ENCODE measurements around the gene JARID2. TPM values are rescaled to one million over a fixed set of nuclear protein-coding genes. Genes with fewer than 3 reads are reported as not detected.

JARID2 gene
- total RNA-seq, 1 donor from 2014 or later, result 38.9 TPM

- H3F3A ChIP-seq (ENCODE audit: low read depth), result no peaks in the 10 kb centered on the region
- TF ChIP-seq EZH2 (IDR thresholded peaks at IDR 0.05) (no peak), CTCF (IDR thresholded peaks at IDR 0.05) (no peak), EZH2phosphoT487 (IDR thresholded peaks at IDR 0.05) (no peak)
- no peak overlapping the region for H3K9ac ChIP-seq
- no peaks in the 10 kb centered on the region for H3K4me1 ChIP-seq
- Mint-ChIP-seq H3K9me3 (peaks cover 3% of the 10 kb centered on the region), H3K4me1 (peaks cover 6% of the 10 kb centered on the region), H3K36me3 (peaks cover 43% of the 10 kb centered on the region), H3K4me3 (no peak overlapping the region), H3K27me3 (ENCODE audit: insufficient read depth, low read depth) (peaks cover 5% of the 10 kb centered on the region), H3K27ac (no peak overlapping the region)
- H3K27ac ChIP-seq, result no peak overlapping the region
- H3K4me2 ChIP-seq, result no peak overlapping the region
- DNase-seq (ENCODE audit: low spot score), result no peak
- H3K9me3 ChIP-seq (ENCODE audit: low read depth), result no peaks in the 10 kb centered on the region
- H4K20me1 ChIP-seq (ENCODE audit: low read depth), result peaks cover 18% of the 10 kb centered on the region
- peaks cover 3% of the 10 kb centered on the region for H3K36me3 ChIP-seq
- H3K79me2 ChIP-seq (ENCODE audit: low read depth), result peaks cover 75% of the 10 kb centered on the region
- H3K4me3 ChIP-seq, result no peak overlapping the region
- no peaks in the 10 kb centered on the region for H3K27me3 ChIP-seq
- H2AFZ ChIP-seq (replicated peaks), result no peak overlapping the region
Measured at GRCh38 chr6:15473174-15473573, 227.3 kb downstream of the JARID2 start.

- Mint-ChIP-seq H3K27me3 (ENCODE audit: insufficient read depth, low read depth) (peaks cover 5% of the 10 kb centered on the region), H3K27ac (no peak overlapping the region), H3K9me3 (peaks cover 3% of the 10 kb centered on the region), H3K4me1 (peaks cover 6% of the 10 kb centered on the region), H3K36me3 (peaks cover 40% of the 10 kb centered on the region), H3K4me3 (no peak overlapping the region)
- Histone ChIP-seq H3K36me3 (peaks cover 3% of the 10 kb centered on the region), H2AFZ (replicated peaks) (no peak overlapping the region), H3K4me2 (no peak overlapping the region), H3K4me1 (no peaks in the 10 kb centered on the region), H4K20me1 (ENCODE audit: low read depth) (peaks cover 18% of the 10 kb centered on the region), H3K27me3 (no peaks in the 10 kb centered on the region), H3K27ac (no peak overlapping the region), H3F3A (ENCODE audit: low read depth) (no peaks in the 10 kb centered on the region), H3K9ac (no peak overlapping the region), H3K9me3 (ENCODE audit: low read depth) (no peaks in the 10 kb centered on the region), H3K4me3 (no peak overlapping the region), H3K79me2 (ENCODE audit: low read depth) (peaks cover 79% of the 10 kb centered on the region)
- no peak for DNase-seq (ENCODE audit: low spot score)
- no peak for TF ChIP-seq EZH2phosphoT487 (IDR thresholded peaks at IDR 0.05)
- TF ChIP-seq EZH2 (IDR thresholded peaks at IDR 0.05), result no peak
- TF ChIP-seq CTCF (IDR thresholded peaks at IDR 0.05), result no peak
Measured at GRCh38 chr6:15473741-15474161, 227.9 kb downstream of the JARID2 start.

- Mint-ChIP-seq H3K4me3 (no peak overlapping the region), H3K9me3 (peaks cover 3% of the 10 kb centered on the region), H3K36me3 (peaks cover 41% of the 10 kb centered on the region), H3K27ac (no peak overlapping the region), H3K4me1 (peaks cover 6% of the 10 kb centered on the region), H3K27me3 (ENCODE audit: insufficient read depth, low read depth) (peaks cover 5% of the 10 kb centered on the region)
- peaks cover 81% of the 10 kb centered on the region for H3K79me2 ChIP-seq (ENCODE audit: low read depth)
- H3K9ac ChIP-seq, result no peak overlapping the region
- H3F3A ChIP-seq (ENCODE audit: low read depth), result no peaks in the 10 kb centered on the region
- H3K4me1 ChIP-seq, result no peaks in the 10 kb centered on the region
- peaks cover 3% of the 10 kb centered on the region for H3K36me3 ChIP-seq
- TF ChIP-seq CTCF (IDR thresholded peaks at IDR 0.05) (no peak), EZH2phosphoT487 (IDR thresholded peaks at IDR 0.05) (no peak), EZH2 (IDR thresholded peaks at IDR 0.05) (no peak)
- no peak overlapping the region for H3K4me2 ChIP-seq
- H3K4me3 ChIP-seq, result no peak overlapping the region
- H4K20me1 ChIP-seq (ENCODE audit: low read depth), result peaks cover 21% of the 10 kb centered on the region
- no peak overlapping the region for H3K27ac ChIP-seq
- no peaks in the 10 kb centered on the region for H3K9me3 ChIP-seq (ENCODE audit: low read depth)
- H2AFZ ChIP-seq (replicated peaks), result no peak overlapping the region
- H3K27me3 ChIP-seq, result no peaks in the 10 kb centered on the region
- no peak for DNase-seq (ENCODE audit: low spot score)
Measured at GRCh38 chr6:15474196-15474595, 228.3 kb downstream of the JARID2 start.
